ENCODE results near the gene TMEM150B.
"Not testable (repeated sequence)": the region's sequence is repeated elsewhere in the genome, so short reads cannot be mapped to it uniquely, and the experiment has no call there.

Gene TMEM150B

GRCh38 chr19:55336101-55336500 is 11.0 kb upstream of the TMEM150B start:
- no peak for DNase-seq

- no peak for DNase-seq
Measured at GRCh38 chr19:55333870-55334269, 8.7 kb upstream of the TMEM150B start.

- DNase-seq: not testable (repeated sequence)
Measured at GRCh38 chr19:55329791-55330190, 4.7 kb upstream of the TMEM150B start.

GRCh38 chr19:55328774-55329318 is 3.7 kb upstream of the TMEM150B start:
- DNase-seq: not testable (repeated sequence)

- no peak for DNase-seq
Measured at GRCh38 chr19:55324662-55325061, 479 bp downstream of the TMEM150B start.

GRCh38 chr19:55322204-55322885 is 2.8 kb downstream of the TMEM150B start:
- DNase-seq: no peak

- DNase-seq: no peak
Measured at GRCh38 chr19:55321466-55322137, 3.5 kb downstream of the TMEM150B start.

- no peak for DNase-seq
Measured at GRCh38 chr19:55320844-55321419, 4.2 kb downstream of the TMEM150B start.

- no peak for DNase-seq
Measured at GRCh38 chr19:55319785-55320184, 5.4 kb downstream of the TMEM150B start.

- DNase-seq: no peak
Measured at GRCh38 chr19:55316646-55317045, 8.5 kb downstream of the TMEM150B start.

- no peak for DNase-seq
Measured at GRCh38 chr19:55315956-55316525, 9.1 kb downstream of the TMEM150B start.

GRCh38 chr19:55314396-55314795 is 10.7 kb downstream of the TMEM150B start:
- DNase-seq: no peak

GRCh38 chr19:55312621-55313512 is 12.3 kb downstream of the TMEM150B start:
- DNase-seq: no peak

- no peak for DNase-seq
Measured at GRCh38 chr19:55311797-55312196, 13.3 kb downstream of the TMEM150B start.

- no peak for DNase-seq
Measured at GRCh38 chr19:55311397-55311796, 13.7 kb downstream of the TMEM150B start.

GRCh38 chr19:55310498-55310897 is 14.6 kb downstream of the TMEM150B start:
- DNase-seq: no peak

GRCh38 chr19:55309448-55309847 is 15.7 kb downstream of the TMEM150B start:
- DNase-seq: no peak

GRCh38 chr19:55308281-55308680 is 16.9 kb downstream of the TMEM150B start:
- no peak for DNase-seq

- no peak for DNase-seq
Measured at GRCh38 chr19:55306712-55307111, 18.4 kb downstream of the TMEM150B start.

GRCh38 chr19:55305983-55306562 is 19.1 kb downstream of the TMEM150B start:
- no peak for DNase-seq

GRCh38 chr19:55305491-55305890 is 19.6 kb downstream of the TMEM150B start:
- no peak for DNase-seq

- no peak for DNase-seq
Measured at GRCh38 chr19:55304980-55305379, 20.2 kb downstream of the TMEM150B start.

Measured in cerebellar nuclear complex (tissue), 1 donor.